NCI-H510A treated with DMSO at 0.1 percent for 48 hours (cell line): ENCODE results near the gene KLF8.

Source experiments
- DNase-seq: peaks from one replicate; lab custom pipeline; 2025; lab: John Stamatoyannopoulos, UW

KLF8 gene

DNA sequence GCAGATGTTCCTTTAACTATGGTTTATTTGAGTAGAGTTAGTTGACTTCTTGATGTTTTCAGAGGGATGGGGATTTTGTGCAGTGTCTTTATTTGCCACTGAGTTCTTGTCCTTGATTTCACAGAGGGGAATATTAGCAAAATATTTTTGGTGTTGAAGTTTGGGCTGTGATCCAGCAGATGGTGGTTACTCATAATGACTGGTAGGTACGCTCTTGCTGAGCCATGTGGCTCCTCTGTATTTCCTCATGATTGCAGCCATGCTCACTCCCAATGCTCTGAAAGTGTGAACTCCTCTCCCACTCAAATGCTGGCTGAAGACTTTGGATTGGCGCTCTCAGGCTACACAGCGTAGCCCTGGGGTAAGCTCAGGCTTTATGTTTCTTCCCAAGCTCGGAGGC lies 77.7 kb downstream of the KLF8 start:
- DNase-seq = no peak

DNA sequence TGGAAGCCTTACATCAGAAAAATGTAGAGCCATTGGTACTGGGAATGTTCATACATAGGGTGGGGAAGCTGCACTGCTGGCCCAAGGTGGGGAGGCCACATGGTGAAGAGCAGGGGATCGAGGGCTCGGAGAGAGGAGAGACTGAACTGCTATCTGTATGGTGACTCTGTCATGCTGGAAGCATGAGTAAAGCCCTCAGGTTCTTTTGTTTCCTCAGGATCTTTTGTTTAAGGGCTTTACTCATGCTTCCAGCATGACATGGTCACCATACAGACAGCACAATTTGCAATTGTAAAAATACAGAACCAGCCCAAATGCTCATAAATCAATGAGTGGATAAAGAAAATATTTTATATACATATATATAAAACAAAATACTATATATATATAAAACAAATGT lies 78.4 kb downstream of the KLF8 start:
- no peak for DNase-seq

DNA sequence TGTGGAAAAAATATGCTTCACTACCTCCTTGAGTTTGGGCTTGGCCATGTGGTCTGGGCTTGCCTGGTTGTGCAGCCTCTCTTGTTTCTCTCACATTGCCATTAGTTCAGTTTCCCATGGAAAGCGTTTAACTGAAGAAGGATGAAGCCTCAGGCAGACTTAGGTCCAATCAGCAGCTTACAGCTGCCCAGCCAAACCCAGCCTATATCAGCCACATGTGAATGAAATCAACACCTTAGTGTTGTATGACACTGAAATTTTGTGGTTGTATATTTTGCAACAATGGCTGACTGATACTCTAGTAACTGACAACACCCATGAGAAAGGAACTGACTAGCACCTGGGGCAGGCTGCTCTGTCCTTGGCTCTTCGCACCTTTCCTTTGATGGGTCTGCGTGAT lies 81.2 kb downstream of the KLF8 start:
- no peak for DNase-seq

DNA sequence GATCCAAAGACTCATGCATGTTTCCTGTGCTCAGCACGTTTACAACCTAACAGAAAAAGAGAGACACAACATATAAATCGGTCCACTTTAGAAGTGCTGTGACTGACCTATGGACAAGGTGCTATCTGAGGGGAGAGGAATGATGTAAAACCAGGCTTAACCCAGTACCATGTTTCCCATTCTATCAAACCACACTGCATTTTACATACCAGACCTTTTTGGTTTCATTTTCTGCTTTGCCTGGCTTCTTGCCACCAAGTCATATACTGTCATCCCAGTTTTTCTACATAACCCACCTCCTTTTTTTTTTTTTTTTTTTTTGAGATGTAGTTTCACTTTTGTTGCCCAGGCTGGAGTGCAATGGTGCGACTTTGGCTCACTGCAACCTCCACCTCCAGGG lies 82.2 kb downstream of the KLF8 start:
- no peak for DNase-seq

DNA sequence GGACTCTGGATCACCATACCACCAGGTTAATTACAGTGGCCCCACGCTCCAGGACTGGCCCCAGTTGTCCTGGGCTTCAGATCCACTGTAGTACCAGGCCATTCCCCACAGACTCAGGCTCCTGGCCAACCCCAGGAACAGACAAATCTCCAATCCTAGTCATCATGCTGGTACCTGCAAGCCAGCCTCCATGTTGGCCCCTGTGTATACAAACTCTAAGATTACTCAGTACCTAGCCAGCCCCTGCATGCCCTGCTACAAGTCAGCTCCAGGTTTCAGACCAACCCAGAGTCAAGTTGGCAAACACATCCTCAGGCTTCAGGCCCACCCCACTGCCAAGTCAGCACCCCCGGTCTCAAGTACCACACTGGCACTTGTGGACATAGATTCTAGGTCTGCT lies 85.9 kb downstream of the KLF8 start:
- DNase-seq = no peak

DNA sequence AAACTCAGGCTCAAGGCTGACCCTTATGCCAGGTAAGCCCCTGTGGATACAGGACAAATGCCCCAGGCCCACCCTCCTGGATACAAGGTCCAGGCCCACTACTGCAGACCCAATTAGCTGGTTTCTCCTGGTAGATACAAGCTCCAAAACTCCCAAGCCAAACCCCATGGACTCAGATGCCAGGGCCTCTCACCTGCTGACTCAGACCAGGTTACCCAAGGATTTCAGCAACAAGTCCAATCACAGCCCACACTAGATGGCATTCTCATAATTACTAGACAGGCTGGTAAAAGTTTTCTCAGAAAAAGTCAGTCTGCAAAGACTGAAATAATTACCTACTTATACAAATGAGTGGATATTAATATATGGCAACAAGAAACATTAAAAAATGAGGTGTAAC lies 87.0 kb downstream of the KLF8 start:
- no peak for DNase-seq
